GM18499 (cell line): ENCODE data around the gene OR2V1.
"Not testable (repeated sequence)": the region's sequence is repeated elsewhere in the genome, so short reads cannot be mapped to it uniquely, and the experiment has no call there.

Experiments
- ATAC-seq: cut with Tn5 transposase; IDR thresholded peaks from one replicate; pipeline ENCODE4 v1.9.1; 2021; ENCODE audit warnings: moderate number of reproducible peaks; ENCODE audit not compliant: insufficient read depth, unreplicated experiment

Gene OR2V1

DNA sequence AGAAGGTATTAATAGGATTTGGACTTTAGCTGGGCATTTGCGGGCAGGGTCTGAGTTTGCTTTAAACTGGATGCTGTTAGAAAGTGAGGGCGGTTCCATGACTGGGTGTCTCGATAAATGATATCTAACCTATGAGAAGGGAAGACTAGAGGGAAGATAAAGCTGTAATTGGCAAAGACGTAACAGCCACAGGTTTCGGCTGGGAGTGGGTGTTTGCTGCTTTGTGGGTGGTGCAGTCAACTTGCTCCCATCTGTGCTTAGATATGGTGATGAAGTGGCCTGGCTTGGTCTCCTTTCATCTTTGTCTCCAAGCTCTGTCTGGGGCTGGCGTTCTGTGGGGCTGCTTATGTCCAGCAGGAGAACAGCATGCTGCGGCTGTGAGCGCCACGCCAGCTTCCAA is 23.3 kb downstream of the OR2V1 start:
- no peak for ATAC-seq

- ATAC-seq: no peak
Observed at GRCh38 chr5:181105391-181106025, 25.5 kb downstream of the OR2V1 start.

DNA sequence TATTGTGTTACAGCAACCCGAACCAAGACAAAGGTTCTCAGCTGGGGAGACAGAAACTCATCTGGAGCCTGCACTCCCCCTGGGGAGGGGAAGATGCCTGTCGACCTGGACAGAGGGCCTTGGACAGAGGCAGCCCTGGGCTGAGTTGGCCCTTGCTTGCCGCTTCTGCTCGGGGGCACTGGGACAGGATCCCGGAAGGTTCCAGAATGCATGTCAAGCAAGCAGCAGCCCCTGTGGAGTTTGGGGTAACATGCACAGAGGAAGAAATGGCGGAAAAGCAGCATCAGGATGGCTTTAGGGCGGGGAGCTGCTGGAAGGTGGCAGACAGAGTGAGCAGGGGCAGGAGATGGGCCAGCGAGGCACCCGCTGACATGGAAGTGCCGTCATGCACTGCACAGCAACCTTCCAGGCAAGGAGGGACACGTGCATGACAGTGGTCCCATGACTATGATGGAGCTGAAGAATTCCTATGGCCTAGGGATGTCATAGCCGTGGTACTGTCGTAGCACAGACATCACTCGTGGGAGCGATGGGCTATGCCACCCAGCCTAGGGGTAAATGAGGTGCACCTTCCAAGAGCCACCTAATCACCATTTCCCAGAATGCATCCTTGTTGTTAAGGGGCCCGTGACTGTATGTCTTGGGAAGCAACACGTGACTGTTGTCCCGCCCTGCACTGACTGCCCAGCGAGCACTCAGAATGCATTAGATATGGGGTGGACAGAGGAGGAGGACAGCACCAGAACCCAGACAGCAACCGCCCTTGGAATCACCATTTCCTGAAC is 26.2 kb downstream of the OR2V1 start:
- not testable (repeated sequence) for ATAC-seq

GRCh38 chr5:181104259-181104568 is 26.8 kb downstream of the OR2V1 start:
- not testable (repeated sequence) for ATAC-seq

- ATAC-seq: not testable (repeated sequence)
Observed at GRCh38 chr5:181101930-181102674, 28.9 kb downstream of the OR2V1 start.

DNA sequence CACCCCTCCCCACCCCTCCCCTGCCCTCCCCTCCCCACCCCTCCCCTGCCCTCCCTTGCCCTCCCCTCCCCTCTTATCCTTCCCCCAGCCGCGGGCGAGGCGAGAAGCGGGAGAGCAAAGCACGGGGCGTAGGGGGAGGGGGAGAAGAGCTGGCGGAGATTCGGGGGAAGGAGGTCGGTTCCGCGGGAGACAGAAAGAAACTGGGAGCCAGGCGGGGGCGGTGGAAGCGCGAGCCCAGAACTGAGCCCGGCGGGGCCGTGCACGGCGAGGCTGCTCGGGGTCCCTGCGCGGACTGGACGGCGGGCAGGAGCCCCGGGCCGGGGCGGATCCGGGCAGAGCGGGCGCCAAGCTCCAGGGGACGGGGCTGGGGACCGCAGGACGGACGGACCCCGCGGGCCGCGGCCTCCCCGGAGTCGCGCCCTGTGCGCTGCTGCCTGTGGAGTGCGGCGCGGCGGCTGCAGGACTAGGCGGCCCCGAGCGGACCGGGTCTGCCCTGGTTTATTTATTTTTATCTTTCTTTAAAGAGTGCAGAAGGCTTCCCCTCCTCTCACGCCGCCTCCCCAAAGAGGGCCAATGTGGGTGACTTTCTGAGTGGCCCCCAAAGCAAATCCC is 29.8 kb downstream of the OR2V1 start:
- ATAC-seq: not testable (repeated sequence)

- ATAC-seq: no peak
Observed at GRCh38 chr5:181100121-181100875, 30.7 kb downstream of the OR2V1 start.

GRCh38 chr5:181099602-181100086 is 31.3 kb downstream of the OR2V1 start:
- no peak for ATAC-seq

GRCh38 chr5:181098762-181099601 is 32.0 kb downstream of the OR2V1 start:
- ATAC-seq: no peak

DNA sequence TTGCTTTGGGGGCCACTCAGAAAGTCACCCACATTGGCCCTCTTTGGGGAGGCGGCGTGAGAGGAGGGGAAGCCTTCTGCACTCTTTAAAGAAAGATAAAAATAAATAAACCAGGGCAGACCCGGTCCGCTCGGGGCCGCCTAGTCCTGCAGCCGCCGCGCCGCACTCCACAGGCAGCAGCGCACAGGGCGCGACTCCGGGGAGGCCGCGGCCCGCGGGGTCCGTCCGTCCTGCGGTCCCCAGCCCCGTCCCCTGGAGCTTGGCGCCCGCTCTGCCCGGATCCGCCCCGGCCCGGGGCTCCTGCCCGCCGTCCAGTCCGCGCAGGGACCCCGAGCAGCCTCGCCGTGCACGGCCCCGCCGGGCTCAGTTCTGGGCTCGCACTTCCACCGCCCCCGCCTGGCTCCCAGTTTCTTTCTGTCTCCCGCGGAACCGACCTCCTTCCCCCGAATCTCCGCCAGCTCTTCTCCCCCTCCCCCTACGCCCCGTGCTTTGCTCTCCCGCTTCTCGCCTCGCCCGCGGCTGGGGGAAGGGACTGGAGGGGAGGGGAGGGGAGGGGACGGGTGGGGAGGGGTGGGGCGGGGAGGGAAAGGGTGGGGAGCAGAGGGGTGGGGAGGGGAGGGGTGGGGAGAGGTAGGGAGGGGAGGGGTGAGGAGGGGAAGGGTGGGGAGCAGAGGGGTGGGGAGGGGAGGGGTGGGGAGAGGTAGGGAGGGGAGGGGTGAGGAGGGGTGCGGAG is 33.0 kb downstream of the OR2V1 start:
- ATAC-seq: not testable (repeated sequence)

- ATAC-seq: not testable (repeated sequence)
Observed at GRCh38 chr5:181097383-181097753, 33.6 kb downstream of the OR2V1 start.

DNA sequence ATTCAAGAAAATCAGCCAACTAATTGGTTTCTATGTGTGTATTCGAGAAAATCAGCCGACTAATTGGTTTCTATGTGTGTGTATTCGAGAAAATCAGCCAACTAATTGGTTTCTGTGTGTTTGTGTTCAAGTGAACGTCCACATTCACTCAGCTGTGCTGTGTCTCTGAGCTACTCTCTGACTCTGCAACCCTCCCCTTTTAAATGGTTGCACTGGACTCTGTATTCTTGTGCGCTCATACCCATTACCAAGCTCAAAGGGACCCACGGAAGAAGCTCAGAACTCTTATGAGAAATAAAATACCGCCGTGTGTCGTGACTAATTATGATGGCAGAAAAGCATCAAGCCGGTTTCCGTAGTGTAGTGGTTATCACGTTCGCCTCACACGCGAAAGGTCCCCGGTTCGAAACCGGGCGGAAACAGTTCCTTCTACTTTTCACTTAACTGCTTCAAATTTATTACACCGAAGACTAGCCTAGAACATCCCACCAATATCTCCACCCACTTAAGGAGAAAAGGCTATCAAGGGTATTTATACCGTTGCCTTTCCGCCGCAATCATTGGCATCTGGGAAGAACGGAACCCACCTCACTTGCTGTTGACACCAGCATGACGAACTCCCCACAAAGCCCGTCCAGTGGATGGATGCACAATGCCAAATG is 34.1 kb downstream of the OR2V1 start:
- ATAC-seq: not testable (repeated sequence)

DNA sequence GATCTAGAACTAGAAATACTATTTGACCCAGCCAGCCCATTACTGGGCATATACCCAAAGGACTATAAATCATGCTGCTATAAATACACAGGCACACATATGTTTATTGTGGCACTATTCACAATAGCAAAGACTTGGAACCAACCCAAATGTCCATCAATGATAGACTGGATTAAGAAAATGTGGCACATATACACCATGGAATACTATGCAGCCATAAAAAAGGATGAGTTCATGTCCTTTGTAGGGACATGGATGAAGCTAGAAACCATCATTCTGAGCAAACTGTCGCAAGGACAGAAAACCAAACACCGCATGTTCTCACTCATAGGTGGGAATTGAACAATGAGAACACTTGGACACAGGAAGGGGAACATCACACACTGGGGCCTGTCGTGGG is 35.8 kb downstream of the OR2V1 start:
- not testable (repeated sequence) for ATAC-seq

DNA sequence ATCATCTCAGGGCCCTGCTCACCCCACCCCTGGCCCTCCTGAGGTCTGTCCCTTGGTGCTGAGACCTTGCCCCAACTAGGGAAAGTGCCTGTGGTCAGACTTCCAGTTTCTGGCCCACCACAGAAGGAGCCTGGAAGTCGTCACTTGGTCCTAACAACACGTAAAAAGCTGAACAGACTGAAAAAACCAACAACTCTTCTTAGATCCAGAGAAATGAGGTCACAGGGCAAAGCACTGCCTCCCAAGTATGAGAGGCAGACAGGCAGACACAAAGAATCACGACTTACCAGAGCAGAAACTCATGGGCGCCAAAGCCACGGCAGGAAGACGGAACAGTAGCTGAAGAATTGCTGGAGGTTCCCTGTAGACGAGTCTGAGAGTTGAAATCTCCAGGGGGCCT is 38.5 kb downstream of the OR2V1 start:
- ATAC-seq: no peak

DNA sequence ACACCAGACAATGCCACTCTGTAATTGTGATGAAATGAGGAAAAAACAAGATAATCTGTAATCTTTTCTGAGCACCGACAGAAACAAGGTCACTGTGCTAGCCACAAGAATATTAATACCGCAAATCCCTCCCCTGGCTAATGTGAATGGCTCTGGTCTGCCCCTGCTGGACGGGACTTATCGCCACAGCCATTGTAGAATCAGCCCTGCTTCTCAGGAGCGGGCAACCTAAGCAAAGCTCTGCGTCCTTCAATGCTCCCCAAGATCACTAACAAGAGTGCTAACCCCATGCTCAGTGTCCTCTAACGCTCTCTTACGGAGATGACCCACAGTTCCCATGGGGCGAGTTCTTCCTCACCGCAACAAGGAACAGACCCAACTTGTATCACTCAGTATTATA is 42.7 kb downstream of the OR2V1 start:
- no peak for ATAC-seq

DNA sequence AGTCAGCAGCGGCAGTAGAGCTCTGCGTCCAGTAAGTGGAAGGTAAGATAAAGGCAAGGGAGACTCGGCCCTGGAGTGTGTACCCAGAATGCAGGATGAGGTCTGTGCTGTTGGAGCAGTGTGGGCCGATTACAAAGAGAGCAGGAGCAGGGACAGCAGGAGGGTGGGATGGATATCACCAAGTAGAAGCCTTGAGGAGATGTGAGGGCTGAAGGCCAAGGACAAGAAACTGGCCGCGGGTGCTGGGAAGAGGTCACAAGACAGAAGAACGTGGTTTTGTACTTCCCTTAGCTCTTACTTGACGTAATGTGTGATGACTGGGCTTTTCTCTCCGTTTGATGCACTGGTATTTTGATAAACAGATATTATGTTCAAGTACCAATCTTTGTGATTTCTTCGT is 43.7 kb downstream of the OR2V1 start:
- ATAC-seq: no peak

DNA sequence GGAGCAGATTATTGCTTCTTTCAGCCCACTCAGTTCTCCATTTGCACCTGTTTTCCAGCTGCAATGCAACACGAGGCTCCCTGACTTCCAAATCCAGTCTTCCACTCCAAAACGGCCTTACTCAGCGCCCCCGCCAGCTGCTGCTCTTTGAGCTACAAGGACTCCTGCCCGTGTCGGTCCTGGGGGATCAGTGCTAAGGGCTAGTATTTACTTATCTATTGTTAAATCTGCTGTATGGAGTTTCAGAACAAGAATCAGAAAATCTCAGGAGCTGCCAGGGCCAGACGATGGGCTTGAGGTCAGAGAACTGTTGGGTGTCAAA is 44.1 kb downstream of the OR2V1 start:
- no peak for ATAC-seq
